Testis (tissue), 3 donors: ENCODE measurements around the gene SARS1. TPM values are rescaled to one million over a fixed set of nuclear protein-coding genes. Genes with fewer than 3 reads are reported as not detected.

ENCODE experiments used
- DNase-seq: peaks from one replicate; pipeline ENCODE4 v3.0.0-alpha.2; 2019
- H3K27ac ChIP-seq, 2 donors: fragments of 200-600 bp; sonication (generic); one replicate each; pipeline ENCODE4 v1.5.1; 2019
- H3K27me3 ChIP-seq: fragments of 200-600 bp; sonication (generic); one replicate; pipeline ENCODE4 v1.5.1; 2019
- H3K36me3 ChIP-seq: fragments of 200-600 bp; sonication (generic); one replicate; pipeline ENCODE4 v1.5.1; 2017; ENCODE audit warnings: low read depth; ENCODE audit errors: missing control alignments
- H3K4me1 ChIP-seq: fragments of 200-600 bp; sonication (generic); one replicate; pipeline ENCODE4 v1.5.1; 2019
- H3K4me3 ChIP-seq, 2 donors: fragments of 200-600 bp; sonication (generic); one replicate each; pipeline ENCODE4 v1.5.1; 2017 to 2019
- H3K9me3 ChIP-seq: fragments of 200-600 bp; sonication (generic); one replicate; pipeline ENCODE4 v1.5.1; 2017
- POLR2A ChIP-seq: fragments of 450-650 bp; IDR thresholded peaks from one replicate; pipeline ENCODE4 v1.6.1; 2017; ENCODE audit warnings: antibody characterized with exemption, mild to moderate bottlenecking, moderate library complexity
- whole genome bisulfite sequencing, 2 donors: methylation state at CpG; one replicate each; pipeline ENCODE4 v1.1.5; 2018; 5-methylcytosine and 5-hydroxymethylcytosine counted together
- intact Hi-C: fragments of 100-400 bp; cut with DNase I; formaldehyde crosslinking; loops from one replicate; pipeline ENCODE4 v1.15.1; 2023; ENCODE audit warnings: low total_unique reads
- polyA plus RNA-seq: library from polyadenylated mRNA; stranded (reverse); fragments of 350-450 nt; fragmentation: Illumina TruSeq; extraction: RNeasy Lipid Tissue Mini Kit (QIAGEN cat#74804); gene quantifications from one replicate; pipeline ENCODE4 v1.2.3, GENCODE V29; 2014; ENCODE audit warnings: low read depth, low replicate concordance; ENCODE audit not compliant: insufficient read depth
- total RNA-seq, 2 donors: library from RNA; depleted of rRNA; stranded (reverse); fragments of >200 nt; gene quantifications; one replicate each; pipeline ENCODE4 v1.2.3, GENCODE V29; 2016
- TF ChIP-seq, protein P1 (sequence below), 3 experiments: fragments of 450-650 bp in 2 of 3; fragments of 200-600 bp in 1 of 3; sonication (generic) in 1 of 3; IDR thresholded peaks; one replicate each; pipeline ENCODE4 v1.5.1; 2016 to 2019; ENCODE audit warnings: antibody characterized with exemption in 3 of 3, mild to moderate bottlenecking in 2 of 3, moderate library complexity in 1 of 3

Gene SARS1
- total and polyA plus RNA-seq, 3 donors from 2014 or later: 112 to 149 (median 132) TPM

DNA sequence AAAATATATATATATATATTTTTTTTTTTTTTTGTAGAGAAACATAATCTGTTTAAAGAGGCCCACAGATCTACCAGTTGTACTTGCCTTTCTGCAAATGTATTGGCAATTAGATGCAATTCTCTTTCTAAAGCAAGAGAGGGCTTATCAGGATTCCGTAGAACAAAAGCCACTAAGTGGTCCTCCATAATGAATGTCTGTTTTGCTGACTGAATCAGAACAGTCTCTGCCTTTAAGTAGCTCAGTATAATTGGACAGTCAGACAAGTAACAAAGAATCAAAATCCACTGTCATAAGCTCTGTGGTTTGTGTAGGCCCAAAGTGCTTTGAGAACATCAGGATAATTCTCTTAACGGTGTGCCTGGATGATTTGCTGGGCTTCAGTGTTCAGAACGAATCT is 17.3 kb downstream of the SARS1 start:
- no peaks in the 10 kb centered on the region for H3K9me3 ChIP-seq
- no peak for DNase-seq
- intact Hi-C loops: no loop called here
- WGBS, 2 donors: 64 to 66% methylated on average over 3 of the region's 3 CpGs
- no peak overlapping the region for H3K4me3 ChIP-seq
- H3K27me3 ChIP-seq: no peaks in the 10 kb centered on the region
- H3K27ac ChIP-seq: peak overlapping the region; percentile 14 to 59
- H3K4me1 ChIP-seq: peaks cover 13% of the 10 kb centered on the region
- no peaks in the 10 kb centered on the region for H3K36me3 ChIP-seq
- TF ChIP-seq POLR2A: no peak
- TF ChIP-seq, protein P1, sequence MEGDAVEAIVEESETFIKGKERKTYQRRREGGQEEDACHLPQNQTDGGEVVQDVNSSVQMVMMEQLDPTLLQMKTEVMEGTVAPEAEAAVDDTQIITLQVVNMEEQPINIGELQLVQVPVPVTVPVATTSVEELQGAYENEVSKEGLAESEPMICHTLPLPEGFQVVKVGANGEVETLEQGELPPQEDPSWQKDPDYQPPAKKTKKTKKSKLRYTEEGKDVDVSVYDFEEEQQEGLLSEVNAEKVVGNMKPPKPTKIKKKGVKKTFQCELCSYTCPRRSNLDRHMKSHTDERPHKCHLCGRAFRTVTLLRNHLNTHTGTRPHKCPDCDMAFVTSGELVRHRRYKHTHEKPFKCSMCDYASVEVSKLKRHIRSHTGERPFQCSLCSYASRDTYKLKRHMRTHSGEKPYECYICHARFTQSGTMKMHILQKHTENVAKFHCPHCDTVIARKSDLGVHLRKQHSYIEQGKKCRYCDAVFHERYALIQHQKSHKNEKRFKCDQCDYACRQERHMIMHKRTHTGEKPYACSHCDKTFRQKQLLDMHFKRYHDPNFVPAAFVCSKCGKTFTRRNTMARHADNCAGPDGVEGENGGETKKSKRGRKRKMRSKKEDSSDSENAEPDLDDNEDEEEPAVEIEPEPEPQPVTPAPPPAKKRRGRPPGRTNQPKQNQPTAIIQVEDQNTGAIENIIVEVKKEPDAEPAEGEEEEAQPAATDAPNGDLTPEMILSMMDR (IDR thresholded peaks at IDR 0.05): no peak

DNA sequence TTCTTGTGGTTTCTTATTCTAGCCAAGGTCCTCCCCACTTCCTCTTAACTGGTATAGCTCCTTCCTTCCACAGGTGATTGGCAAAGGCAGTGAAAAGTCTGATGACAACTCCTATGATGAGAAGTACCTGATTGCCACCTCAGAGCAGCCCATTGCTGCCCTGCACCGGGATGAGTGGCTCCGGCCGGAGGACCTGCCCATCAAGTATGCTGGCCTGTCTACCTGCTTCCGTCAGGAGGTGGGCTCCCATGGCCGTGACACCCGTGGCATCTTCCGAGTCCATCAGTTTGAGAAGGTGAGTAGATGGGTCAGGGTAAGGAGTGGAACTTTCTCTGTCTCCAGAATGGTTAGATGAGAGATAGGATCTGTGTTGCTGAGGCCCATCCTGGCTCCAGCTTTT is 21.4 kb downstream of the SARS1 start:
- H3K36me3 ChIP-seq: no peaks in the 10 kb centered on the region
- H3K27ac ChIP-seq: no peak overlapping the region
- H3K4me1 ChIP-seq: peaks cover 6% of the 10 kb centered on the region
- no peaks in the 10 kb centered on the region for H3K27me3 ChIP-seq
- TF ChIP-seq, protein P1 (IDR thresholded peaks at IDR 0.05): no peak
- no peak for TF ChIP-seq POLR2A
- 88 to 98% methylated on average over 7 of the region's 7 CpGs for WGBS, 2 donors
- H3K4me3 ChIP-seq: no peak overlapping the region
- H3K9me3 ChIP-seq: no peaks in the 10 kb centered on the region
- intact Hi-C loops: no loop called here
- no peak for DNase-seq

DNA sequence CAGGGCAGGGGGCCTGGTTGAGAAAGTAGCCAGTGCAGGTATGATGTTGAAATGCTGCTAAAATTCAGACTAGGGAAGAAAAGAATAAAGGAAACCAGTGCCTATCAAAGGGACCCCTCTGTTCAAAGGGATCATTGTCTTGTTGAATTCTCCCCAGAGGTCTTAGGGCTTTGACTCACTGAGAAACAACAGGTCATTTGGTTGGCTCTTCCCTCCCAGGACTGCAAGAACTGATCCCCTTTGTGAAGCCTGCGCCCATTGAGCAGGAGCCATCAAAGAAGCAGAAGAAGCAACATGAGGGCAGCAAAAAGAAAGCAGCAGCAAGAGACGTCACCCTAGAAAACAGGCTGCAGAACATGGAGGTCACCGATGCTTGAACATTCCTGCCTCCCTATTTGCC is 23.8 kb downstream of the SARS1 start:
- intact Hi-C loops: no loop called here
- DNase-seq: no peak

DNA sequence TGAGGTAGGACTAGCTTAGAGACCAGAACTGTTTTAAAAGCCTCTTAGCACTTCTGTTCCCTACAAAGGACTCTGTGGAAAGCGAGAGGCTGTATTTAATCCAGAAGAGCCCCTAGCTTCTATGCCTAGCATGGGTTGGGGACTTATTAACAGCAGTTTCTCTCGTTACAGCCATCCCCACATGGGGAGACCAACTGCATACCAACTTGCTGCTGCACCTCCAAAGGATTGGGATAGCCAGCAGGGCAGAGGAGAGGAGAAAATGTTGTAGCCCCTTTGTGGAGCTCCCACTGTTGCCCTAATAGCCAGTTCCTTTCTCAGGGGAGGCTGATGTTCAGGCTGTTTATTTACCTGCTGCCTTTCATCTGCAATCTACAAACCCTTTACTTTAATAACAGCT is 24.7 kb downstream of the SARS1 start:
- Histone ChIP-seq H3K27ac (no peak overlapping the region), H3K4me1 (peaks cover 29% of the 10 kb centered on the region), H3K27me3 (no peaks in the 10 kb centered on the region), H3K36me3 (no peaks in the 10 kb centered on the region), H3K9me3 (no peaks in the 10 kb centered on the region), H3K4me3 (no peak overlapping the region)
- DNase-seq: no peak
- intact Hi-C loops: no loop called here
- 75 to 88% methylated on average over 2 of the region's 2 CpGs for WGBS, 2 donors
- TF ChIP-seq, protein P1 (IDR thresholded peaks at IDR 0.05): no peak
- no peak for TF ChIP-seq POLR2A

More for the DNA sequence above, 23.8 kb downstream of the SARS1 start:
- H3K36me3 ChIP-seq: no peaks in the 10 kb centered on the region
- 81 to 95% methylated on average over 3 of the region's 3 CpGs for whole genome bisulfite sequencing, 2 donors
- TF ChIP-seq, protein P1 (IDR thresholded peaks at IDR 0.05): no peak
- TF ChIP-seq POLR2A: no peak
- H3K27me3 ChIP-seq: no peaks in the 10 kb centered on the region
- no peak overlapping the region for H3K27ac ChIP-seq
- no peak overlapping the region for H3K4me3 ChIP-seq
- H3K9me3 ChIP-seq: no peaks in the 10 kb centered on the region
- H3K4me1 ChIP-seq: peaks cover 27% of the 10 kb centered on the region

DNA sequence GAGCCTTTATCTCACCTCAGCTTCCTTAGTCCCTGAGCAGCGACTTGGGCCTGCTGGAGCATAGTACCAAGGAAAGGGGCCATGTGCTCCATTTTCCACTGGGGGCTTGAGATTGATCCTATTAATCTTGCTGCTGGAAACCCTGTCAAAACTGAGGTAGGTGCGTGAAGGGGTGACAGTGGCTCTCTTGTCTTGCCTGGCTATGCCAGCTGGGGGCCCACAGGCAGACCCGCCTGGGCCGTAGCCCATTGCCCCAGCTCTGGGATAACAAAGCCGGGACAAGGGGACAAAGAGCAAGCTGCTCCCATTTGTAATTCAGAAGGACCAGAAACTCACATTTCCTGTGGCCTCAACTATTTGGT is 25.3 kb downstream of the SARS1 start:
- no peak for DNase-seq
- no peak overlapping the region for H3K4me3 ChIP-seq
- H3K9me3 ChIP-seq: no peaks in the 10 kb centered on the region
- intact Hi-C loops: no loop called here
- H3K4me1 ChIP-seq: peaks cover 29% of the 10 kb centered on the region
- WGBS, 2 donors: 63 to 80% methylated on average over 5 of the region's 5 CpGs
- H3K36me3 ChIP-seq: no peaks in the 10 kb centered on the region
- H3K27ac ChIP-seq: no peak overlapping the region
- TF ChIP-seq, protein P1 (IDR thresholded peaks at IDR 0.05): no peak
- no peak for TF ChIP-seq POLR2A
- H3K27me3 ChIP-seq: no peaks in the 10 kb centered on the region
